Measurements from ENCODE around the gene SMG7. TPM values are rescaled to one million over a fixed set of nuclear protein-coding genes. Genes with fewer than 3 reads are reported as not detected.

Gene SMG7
- total RNA-seq, 3 donors from 2014 or later: 69.0 to 74.3 (median 70.3) TPM

- ATAC-seq (no peak), DNase-seq (no peak)
- Mint-ChIP-seq H3K27me3 (ENCODE audit: low read depth) (no peaks in the 10 kb centered on the region), H3K4me1 (ENCODE audit: low read depth) (peaks cover 73% of the 10 kb centered on the region), H3K9me3 (no peaks in the 10 kb centered on the region), H3K4me3 (no peak overlapping the region), H3K36me3 (ENCODE audit: insufficient read depth) (peaks cover 13% of the 10 kb centered on the region)
Measured at GRCh38 chr1:183483224-183483623, 10.9 kb downstream of the SMG7 start.

GRCh38 chr1:183484254-183484653 lies 12.0 kb downstream of the SMG7 start:
- no peaks in the 10 kb centered on the region for H3K9me3 Mint-ChIP-seq
- no peak overlapping the region for H3K4me3 Mint-ChIP-seq
- peaks cover 13% of the 10 kb centered on the region for H3K36me3 Mint-ChIP-seq (ENCODE audit: insufficient read depth)
- H3K4me1 Mint-ChIP-seq (ENCODE audit: low read depth): peaks cover 68% of the 10 kb centered on the region
- no peak for DNase-seq
- no peaks in the 10 kb centered on the region for H3K27me3 Mint-ChIP-seq (ENCODE audit: low read depth)
- ATAC-seq: no peak

GRCh38 chr1:183484851-183485250 lies 12.6 kb downstream of the SMG7 start:
- ATAC-seq: no peak
- H3K27me3 Mint-ChIP-seq (ENCODE audit: low read depth): no peaks in the 10 kb centered on the region
- H3K36me3 Mint-ChIP-seq (ENCODE audit: insufficient read depth): peaks cover 15% of the 10 kb centered on the region
- H3K4me3 Mint-ChIP-seq: no peak overlapping the region
- peaks cover 68% of the 10 kb centered on the region for H3K4me1 Mint-ChIP-seq (ENCODE audit: low read depth)
- DNase-seq: no peak
- H3K9me3 Mint-ChIP-seq: no peaks in the 10 kb centered on the region

- DNase-seq: no peak
- Mint-ChIP-seq H3K4me1 (ENCODE audit: low read depth) (peaks cover 56% of the 10 kb centered on the region), H3K9me3 (no peaks in the 10 kb centered on the region), H3K4me3 (no peak overlapping the region), H3K27me3 (ENCODE audit: low read depth) (no peaks in the 10 kb centered on the region), H3K36me3 (ENCODE audit: insufficient read depth) (peaks cover 11% of the 10 kb centered on the region)
- ATAC-seq: no peak
Measured at GRCh38 chr1:183487674-183488442, 15.6 kb downstream of the SMG7 start.

GRCh38 chr1:183490932-183491331 lies 18.6 kb downstream of the SMG7 start:
- DNase-seq (no peak), ATAC-seq (no peak)
- H3K4me1 Mint-ChIP-seq (ENCODE audit: low read depth): peaks cover 52% of the 10 kb centered on the region
- peaks cover 11% of the 10 kb centered on the region for H3K36me3 Mint-ChIP-seq (ENCODE audit: insufficient read depth)
- no peaks in the 10 kb centered on the region for H3K27me3 Mint-ChIP-seq (ENCODE audit: low read depth)
- no peaks in the 10 kb centered on the region for H3K9me3 Mint-ChIP-seq
- H3K4me3 Mint-ChIP-seq: no peak overlapping the region

GRCh38 chr1:183493540-183494245 lies 21.4 kb downstream of the SMG7 start:
- Mint-ChIP-seq H3K36me3 (ENCODE audit: insufficient read depth) (peaks cover 6% of the 10 kb centered on the region), H3K4me3 (no peak overlapping the region), H3K27me3 (ENCODE audit: low read depth) (no peaks in the 10 kb centered on the region), H3K9me3 (no peaks in the 10 kb centered on the region), H3K4me1 (ENCODE audit: low read depth) (peaks cover 60% of the 10 kb centered on the region)
- DNase-seq (no peak), ATAC-seq (no peak)

GRCh38 chr1:183495420-183495819 lies 23.1 kb downstream of the SMG7 start:
- H3K4me1 Mint-ChIP-seq (ENCODE audit: low read depth): peaks cover 61% of the 10 kb centered on the region

GRCh38 chr1:183497218-183497617 lies 24.9 kb downstream of the SMG7 start:
- Mint-ChIP-seq H3K27me3 (ENCODE audit: low read depth) (no peaks in the 10 kb centered on the region), H3K9me3 (no peaks in the 10 kb centered on the region), H3K36me3 (ENCODE audit: insufficient read depth) (peaks cover 5% of the 10 kb centered on the region), H3K4me3 (no peak overlapping the region), H3K4me1 (ENCODE audit: low read depth) (peaks cover 64% of the 10 kb centered on the region)
- DNase-seq (no peak), ATAC-seq (no peak)

More at GRCh38 chr1:183495420-183495819, 23.1 kb downstream of the SMG7 start:
- peaks cover 5% of the 10 kb centered on the region for H3K36me3 Mint-ChIP-seq (ENCODE audit: insufficient read depth)
- no peak for DNase-seq
- ATAC-seq: no peak
- H3K27me3 Mint-ChIP-seq (ENCODE audit: low read depth): no peaks in the 10 kb centered on the region
- no peaks in the 10 kb centered on the region for H3K9me3 Mint-ChIP-seq
- no peak overlapping the region for H3K4me3 Mint-ChIP-seq

- Mint-ChIP-seq H3K9me3 (no peaks in the 10 kb centered on the region), H3K4me3 (no peak overlapping the region), H3K4me1 (ENCODE audit: low read depth) (peaks cover 64% of the 10 kb centered on the region), H3K27me3 (ENCODE audit: low read depth) (no peaks in the 10 kb centered on the region), H3K36me3 (ENCODE audit: insufficient read depth) (peaks cover 5% of the 10 kb centered on the region)
- peak; percentile 34 to 50 for ATAC-seq
- no peak for DNase-seq
Measured at GRCh38 chr1:183498342-183498991, 26.2 kb downstream of the SMG7 start.

GRCh38 chr1:183505454-183506089 lies 33.3 kb downstream of the SMG7 start:
- Mint-ChIP-seq H3K27me3 (ENCODE audit: low read depth) (no peaks in the 10 kb centered on the region), H3K36me3 (ENCODE audit: insufficient read depth) (peaks cover 4% of the 10 kb centered on the region), H3K9me3 (no peaks in the 10 kb centered on the region), H3K4me3 (no peak overlapping the region), H3K4me1 (ENCODE audit: low read depth) (peaks cover 26% of the 10 kb centered on the region)
- DNase-seq (no peak), ATAC-seq (no peak)

GRCh38 chr1:183506561-183506960 lies 34.3 kb downstream of the SMG7 start:
- Mint-ChIP-seq H3K27me3 (ENCODE audit: low read depth) (no peaks in the 10 kb centered on the region), H3K4me1 (ENCODE audit: low read depth) (peaks cover 26% of the 10 kb centered on the region), H3K9me3 (no peaks in the 10 kb centered on the region), H3K36me3 (ENCODE audit: insufficient read depth) (peaks cover 4% of the 10 kb centered on the region), H3K4me3 (no peak overlapping the region)
- DNase-seq (no peak), ATAC-seq (no peak)

- Mint-ChIP-seq H3K36me3 (ENCODE audit: insufficient read depth) (peaks cover 4% of the 10 kb centered on the region), H3K4me1 (ENCODE audit: low read depth) (peaks cover 19% of the 10 kb centered on the region), H3K4me3 (no peak overlapping the region), H3K9me3 (no peaks in the 10 kb centered on the region), H3K27me3 (ENCODE audit: low read depth) (no peaks in the 10 kb centered on the region)
- ATAC-seq (no peak), DNase-seq (no peak)
Measured at GRCh38 chr1:183508694-183509093, 36.4 kb downstream of the SMG7 start.

- Mint-ChIP-seq H3K4me1 (ENCODE audit: low read depth) (peaks cover 17% of the 10 kb centered on the region), H3K36me3 (ENCODE audit: insufficient read depth) (peaks cover 14% of the 10 kb centered on the region), H3K4me3 (no peak overlapping the region), H3K9me3 (no peaks in the 10 kb centered on the region), H3K27me3 (ENCODE audit: low read depth) (no peaks in the 10 kb centered on the region)
- DNase-seq: no peak
- no peak for ATAC-seq
Measured at GRCh38 chr1:183512450-183512849, 40.2 kb downstream of the SMG7 start.

GRCh38 chr1:183514235-183514634 lies 41.9 kb downstream of the SMG7 start:
- Mint-ChIP-seq H3K4me1 (ENCODE audit: low read depth) (peaks cover 15% of the 10 kb centered on the region), H3K4me3 (no peak overlapping the region), H3K27me3 (ENCODE audit: low read depth) (no peaks in the 10 kb centered on the region), H3K36me3 (ENCODE audit: insufficient read depth) (peaks cover 20% of the 10 kb centered on the region), H3K9me3 (no peaks in the 10 kb centered on the region)
- no peak for ATAC-seq
- no peak for DNase-seq
